GM23338 (cell line): ENCODE measurements around the gene SEC24A. TPM values are rescaled to one million over a fixed set of nuclear protein-coding genes. Genes with fewer than 3 reads are reported as not detected.

ENCODE experiments used
- ATAC-seq: fragments of 200-7000 bp; cut with Tn5 transposase; 3 replicates; pipeline ENCODE4 v1.9.1; 2020
- DNase-seq: peaks from one replicate; pipeline ENCODE4 v3.0.0-alpha.2; 2015; ENCODE audit warnings: low spot score
- H2AFZ ChIP-seq: fragments of 200-600 bp; sonication (generic); 2 replicates; pipeline ENCODE4 v1.8.0; 2016; ENCODE audit warnings: antibody characterized with exemption, mild to moderate bottlenecking, moderate library complexity
- H3F3A ChIP-seq: fragments of 200-600 bp; sonication (generic); replicated peaks from 2 replicates; pipeline ENCODE4 v1.8.0; 2017; ENCODE audit warnings: antibody characterized with exemption, mixed run types, low read depth
- H3K27ac ChIP-seq: fragments of 200-600 bp; sonication (generic); 2 replicates; pipeline ENCODE4 v1.6.1; 2016; ENCODE audit warnings: low read depth
- H3K27me3 ChIP-seq: fragments of 200-600 bp; sonication (generic); 2 replicates; pipeline ENCODE4 v1.8.0; 2016; ENCODE audit warnings: mild to moderate bottlenecking, mixed run types, moderate library complexity; ENCODE audit not compliant: insufficient read depth
- H3K36me3 ChIP-seq: fragments of 200-600 bp; sonication (generic); 2 replicates; pipeline ENCODE4 v1.8.0; 2016; ENCODE audit warnings: mild to moderate bottlenecking; ENCODE audit not compliant: insufficient read depth
- H3K4me1 ChIP-seq: fragments of 200-600 bp; sonication (generic); 2 replicates; pipeline ENCODE4 v1.8.0; 2016; ENCODE audit warnings: mild to moderate bottlenecking, moderate library complexity; ENCODE audit not compliant: insufficient read depth
- H3K4me2 ChIP-seq: fragments of 200-600 bp; sonication (generic); 2 replicates; pipeline ENCODE4 v1.7.1; 2017; ENCODE audit warnings: mixed run types
- H3K4me3 ChIP-seq: fragments of 200-600 bp; sonication (generic); 2 replicates; pipeline ENCODE4 v1.6.1; 2016; ENCODE audit warnings: mixed run types
- H3K79me2 ChIP-seq: fragments of 200-600 bp; sonication (generic); replicated peaks from 2 replicates; pipeline ENCODE4 v1.8.0; 2017; ENCODE audit warnings: mild to moderate bottlenecking; ENCODE audit not compliant: insufficient read depth
- H3K9me2 ChIP-seq: fragments of 200-600 bp; sonication (generic); 2 replicates; pipeline ENCODE4 v1.8.0; 2017; ENCODE audit not compliant: insufficient read depth
- H4K20me1 ChIP-seq: fragments of 200-600 bp; sonication (generic); replicated peaks from 2 replicates; pipeline ENCODE4 v1.8.0; 2017; ENCODE audit warnings: mild to moderate bottlenecking; ENCODE audit not compliant: insufficient read depth
- H3K27ac Mint-ChIP-seq: 2 replicates; pipeline ENCODE4 v1.8.0; 2020; ENCODE audit warnings: inconsistent platforms, mild to moderate bottlenecking, moderate library complexity, mixed read lengths
- H3K27me3 Mint-ChIP-seq: 3 replicates; pipeline ENCODE4 v1.8.0; 2022; ENCODE audit warnings: low read depth, mild to moderate bottlenecking, moderate library complexity, mixed read lengths, inconsistent platforms; ENCODE audit not compliant: insufficient read depth, poor library complexity
- H3K36me3 Mint-ChIP-seq: 3 replicates; pipeline ENCODE4 v1.8.0; 2021; ENCODE audit warnings: low read depth, mild to moderate bottlenecking, inconsistent platforms, moderate library complexity, mixed read lengths
- H3K4me1 Mint-ChIP-seq: 3 replicates; pipeline ENCODE4 v1.8.0; 2020; ENCODE audit warnings: mild to moderate bottlenecking, inconsistent platforms, mixed read lengths
- H3K4me3 Mint-ChIP-seq: 3 replicates; pipeline ENCODE4 v1.8.0; 2021; ENCODE audit warnings: moderate library complexity, mild to moderate bottlenecking, inconsistent platforms, mixed read lengths
- H3K9me3 Mint-ChIP-seq: 3 replicates; pipeline ENCODE4 v1.8.0; 2020; ENCODE audit warnings: moderate library complexity, mild to moderate bottlenecking, inconsistent platforms, mixed read lengths
- CTCF ChIP-seq, 2 experiments: fragments of 200-600 bp in 1 of 2; sonication (generic) in 1 of 2; conservative IDR thresholded peaks; 2 replicates each; pipeline versions ENCODE4 v1.5.1 to v1.6.1; 2016 to 2017; ENCODE audit warnings: antibody characterized with exemption in 2 of 2, low read depth in 2 of 2, mild to moderate bottlenecking in 2 of 2, moderate library complexity in 1 of 2
- EZH2 ChIP-seq: fragments of 200-600 bp; sonication (generic); IDR thresholded peaks from one replicate; pipeline ENCODE4 v1.8.0; 2017; ENCODE audit warnings: antibody characterized with exemption, mild to moderate bottlenecking, low read depth; ENCODE audit not compliant: unreplicated experiment
- EZH2phosphoT487 ChIP-seq: fragments of 200-600 bp; sonication (generic); IDR thresholded peaks from one replicate; pipeline ENCODE4 v1.8.1; 2018; ENCODE audit warnings: antibody characterized with exemption; ENCODE audit not compliant: unreplicated experiment
- JUNB ChIP-seq: IDR thresholded peaks from one replicate; pipeline ENCODE4 v1.6.1; 2016; ENCODE audit warnings: antibody characterized with exemption; ENCODE audit not compliant: unreplicated experiment
- NANOG ChIP-seq: IDR thresholded peaks from 2 replicates; pipeline ENCODE4 v1.6.1; 2016; ENCODE audit warnings: antibody characterized with exemption, borderline replicate concordance
- POLR2AphosphoS5 ChIP-seq: IDR thresholded peaks from 2 replicates; pipeline ENCODE4 v1.6.1; 2016; ENCODE audit warnings: antibody characterized with exemption, low read depth
- REST ChIP-seq: IDR thresholded peaks from one replicate; pipeline ENCODE4 v1.6.1; 2018; ENCODE audit warnings: antibody characterized with exemption; ENCODE audit not compliant: unreplicated experiment
- STAT1 ChIP-seq: IDR thresholded peaks from one replicate; pipeline ENCODE4 v1.6.1; 2016; ENCODE audit warnings: antibody characterized with exemption; ENCODE audit not compliant: unreplicated experiment
- ZNF331 ChIP-seq: fragments of 250-450 bp; sonication (Bioruptor Pico); IDR thresholded peaks from 2 replicates; pipeline ENCODE4 v1.5.0; 2020; ENCODE audit warnings: low read depth, mild to moderate bottlenecking, moderate library complexity
- ZNF462 ChIP-seq: fragments of 250-450 bp; sonication (Bioruptor Pico); IDR thresholded peaks from 2 replicates; pipeline ENCODE4 v1.5.0; 2020; ENCODE audit warnings: mild to moderate bottlenecking, moderate library complexity
- polyA plus RNA-seq: library from polyadenylated mRNA; unstranded; fragments of >200 nt; fragmentation: Nextera tagmentation; extraction: Ambion mirVana; gene quantifications from 2 replicates; pipeline ENCODE4 v1.2.1, GENCODE V29; 2016
- total RNA-seq: library from RNA; depleted of rRNA; stranded (reverse); fragments of >200 nt; shearing (Covaris generic); gene quantifications from 2 replicates; pipeline ENCODE4 v1.2.3, GENCODE V29; 2014

SEC24A gene
- total and polyA plus RNA-seq, 2 experiments from 2014 or later = 8.1 to 36.5 TPM

GRCh38 chr5:134659922-134660321 lies 11.3 kb downstream of the SEC24A start:
- 0 out of 2 replicates have a peak overlapping the region, but pooled peaks have one; percentile 45 for H3K27ac ChIP-seq
- H3K9me2 ChIP-seq = no peaks in the 10 kb centered on the region
- peaks cover 20% of the 10 kb centered on the region for H3K36me3 Mint-ChIP-seq
- H3K27me3 Mint-ChIP-seq = no peaks in the 10 kb centered on the region
- no peak overlapping the region for H2AFZ ChIP-seq
- DNase-seq = no peak
- H3F3A ChIP-seq = 0 out of 2 replicates have a peak, but pooled peaks cover 3% of the 10 kb centered on the region
- H3K27ac Mint-ChIP-seq = no peak overlapping the region
- TF ChIP-seq REST (no peak), EZH2 (no peak), JUNB (no peak), POLR2AphosphoS5 (no peak), STAT1 (no peak), ZNF462 (CRISPR knock-in tag) (no peak), EZH2phosphoT487 (no peak), CTCF (conservative IDR thresholded peaks at IDR 0.05; ENCODE audit: low read depth in 2 of 2) (no peak), ZNF331 (CRISPR knock-in tag) (no peak), NANOG (no peak)
- no peaks in the 10 kb centered on the region for H3K27me3 ChIP-seq
- no peaks in the 10 kb centered on the region for H3K4me1 ChIP-seq
- ATAC-seq = no peak
- H3K4me1 Mint-ChIP-seq = no peaks in the 10 kb centered on the region
- no peak overlapping the region for H3K4me2 ChIP-seq
- peaks cover 12% of the 10 kb centered on the region; the same call in 1 of the 2 replicates for H3K36me3 ChIP-seq
- no peak overlapping the region for H3K4me3 ChIP-seq
- H3K9me3 Mint-ChIP-seq = no peaks in the 10 kb centered on the region
- peaks cover 93% of the 10 kb centered on the region for H3K79me2 ChIP-seq
- peaks cover 29% of the 10 kb centered on the region for H4K20me1 ChIP-seq
- no peak overlapping the region for H3K4me3 Mint-ChIP-seq
